Retinal pigment epithelial cell (primary cell): ENCODE measurements around the gene NLE1.
"Not testable (repeated sequence)": the region's sequence is repeated elsewhere in the genome, so short reads cannot be mapped to it uniquely, and the experiment has no call there.

Source experiments
- DNase-seq: peaks from one replicate; pipeline ENCODE4 v3.0.0-alpha.2; 2010; ENCODE audit warnings: low read depth
- H3K4me3 ChIP-seq: 2 replicates; pipeline ENCODE4 v1.5.1; 2011; ENCODE audit warnings: mild to moderate bottlenecking, low read length, control low read depth, moderate library complexity
- TF ChIP-seq, protein P1 (sequence below): conservative IDR thresholded peaks from 2 replicates; pipeline ENCODE4 v1.5.1; 2011; ENCODE audit warnings: low read depth, low read length, control low read depth, inconsistent platforms

NLE1 gene

DNA sequence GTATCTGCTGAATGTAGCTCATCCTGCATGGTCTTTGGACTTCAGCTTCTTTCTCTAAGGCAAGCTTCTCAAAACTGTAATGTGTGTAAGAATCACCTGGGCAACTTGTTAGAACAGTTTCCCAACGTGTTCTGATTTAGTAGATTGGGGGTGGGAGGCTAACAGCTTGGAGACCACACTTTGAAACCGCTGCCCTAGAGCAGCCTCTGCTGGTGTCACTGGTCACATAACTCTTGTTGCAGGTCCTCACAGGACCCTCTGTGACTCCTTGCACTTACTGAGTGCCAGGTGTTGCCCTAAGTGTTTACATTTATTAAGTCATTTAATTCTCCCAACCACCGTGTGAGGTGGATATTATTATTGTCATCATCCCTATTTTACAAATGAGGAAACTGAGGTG lies 42.2 kb upstream of the NLE1 start:
- TF ChIP-seq, protein P1, sequence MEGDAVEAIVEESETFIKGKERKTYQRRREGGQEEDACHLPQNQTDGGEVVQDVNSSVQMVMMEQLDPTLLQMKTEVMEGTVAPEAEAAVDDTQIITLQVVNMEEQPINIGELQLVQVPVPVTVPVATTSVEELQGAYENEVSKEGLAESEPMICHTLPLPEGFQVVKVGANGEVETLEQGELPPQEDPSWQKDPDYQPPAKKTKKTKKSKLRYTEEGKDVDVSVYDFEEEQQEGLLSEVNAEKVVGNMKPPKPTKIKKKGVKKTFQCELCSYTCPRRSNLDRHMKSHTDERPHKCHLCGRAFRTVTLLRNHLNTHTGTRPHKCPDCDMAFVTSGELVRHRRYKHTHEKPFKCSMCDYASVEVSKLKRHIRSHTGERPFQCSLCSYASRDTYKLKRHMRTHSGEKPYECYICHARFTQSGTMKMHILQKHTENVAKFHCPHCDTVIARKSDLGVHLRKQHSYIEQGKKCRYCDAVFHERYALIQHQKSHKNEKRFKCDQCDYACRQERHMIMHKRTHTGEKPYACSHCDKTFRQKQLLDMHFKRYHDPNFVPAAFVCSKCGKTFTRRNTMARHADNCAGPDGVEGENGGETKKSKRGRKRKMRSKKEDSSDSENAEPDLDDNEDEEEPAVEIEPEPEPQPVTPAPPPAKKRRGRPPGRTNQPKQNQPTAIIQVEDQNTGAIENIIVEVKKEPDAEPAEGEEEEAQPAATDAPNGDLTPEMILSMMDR: no peak
- no peak overlapping the region for H3K4me3 ChIP-seq

DNA sequence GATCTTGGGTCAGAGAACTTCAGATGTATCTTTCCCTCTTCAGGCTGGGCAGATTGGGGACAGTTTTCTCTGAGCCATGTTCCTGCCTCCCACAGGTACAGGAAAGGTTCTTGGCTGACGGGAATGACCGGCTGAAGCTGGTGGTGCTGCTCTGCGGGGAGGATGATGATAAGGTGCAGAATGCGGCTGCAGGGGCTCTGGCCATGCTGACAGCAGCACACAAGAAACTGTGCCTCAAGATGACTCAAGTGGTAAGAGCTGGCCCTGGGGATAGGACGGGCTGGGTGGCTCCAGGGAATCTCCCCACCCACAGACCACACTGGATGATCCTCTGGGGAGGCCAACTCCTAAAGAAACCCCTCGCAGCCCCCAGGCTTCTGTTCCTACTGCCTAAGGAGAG lies 41.2 kb upstream of the NLE1 start:
- TF ChIP-seq, protein P1: no peak
- DNase-seq: no peak
- H3K4me3 ChIP-seq: no peak overlapping the region

More for the DNA sequence above, 42.2 kb upstream of the NLE1 start:
- DNase-seq: no peak

DNA sequence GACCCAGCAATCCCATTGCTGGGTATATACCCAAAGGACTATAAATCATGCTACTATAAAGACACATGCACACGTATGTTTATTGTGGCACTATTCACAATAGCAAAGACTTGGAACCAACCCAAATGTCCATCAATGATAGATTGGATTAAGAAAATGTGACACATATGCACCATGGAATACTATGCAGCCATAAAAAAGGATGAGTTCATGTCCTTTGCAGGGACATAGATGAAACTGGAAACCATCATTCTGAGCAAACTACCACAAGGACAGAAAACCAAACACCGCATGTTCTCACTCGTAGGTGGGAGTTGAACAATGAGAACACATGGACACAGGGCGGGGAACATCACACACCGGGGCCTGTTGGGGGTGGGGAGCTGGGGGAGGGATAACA lies 37.3 kb upstream of the NLE1 start:
- not testable (repeated sequence) for DNase-seq, H3K4me3 ChIP-seq

DNA sequence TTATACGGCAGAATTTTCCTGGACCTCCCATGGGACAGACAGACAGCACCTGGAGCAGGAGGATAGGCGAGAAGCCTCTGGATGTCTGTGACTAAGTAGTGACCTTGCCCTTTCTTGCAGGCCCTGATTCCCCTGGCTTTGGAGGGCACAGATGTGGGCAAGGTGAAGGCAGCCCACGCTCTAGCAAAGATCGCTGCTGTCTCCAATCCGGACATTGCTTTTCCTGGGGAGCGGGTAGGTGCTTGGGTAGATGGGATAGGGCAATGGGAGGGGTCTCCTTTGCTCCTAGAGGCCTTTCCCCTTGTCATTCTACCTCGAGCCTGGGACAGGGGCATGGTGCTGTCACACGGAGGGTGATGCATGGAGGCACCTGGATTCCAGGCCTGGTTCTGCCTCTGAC lies 34.8 kb upstream of the NLE1 start:
- no peak for DNase-seq
- no peak overlapping the region for H3K4me3 ChIP-seq
- TF ChIP-seq, protein P1: no peak

DNA sequence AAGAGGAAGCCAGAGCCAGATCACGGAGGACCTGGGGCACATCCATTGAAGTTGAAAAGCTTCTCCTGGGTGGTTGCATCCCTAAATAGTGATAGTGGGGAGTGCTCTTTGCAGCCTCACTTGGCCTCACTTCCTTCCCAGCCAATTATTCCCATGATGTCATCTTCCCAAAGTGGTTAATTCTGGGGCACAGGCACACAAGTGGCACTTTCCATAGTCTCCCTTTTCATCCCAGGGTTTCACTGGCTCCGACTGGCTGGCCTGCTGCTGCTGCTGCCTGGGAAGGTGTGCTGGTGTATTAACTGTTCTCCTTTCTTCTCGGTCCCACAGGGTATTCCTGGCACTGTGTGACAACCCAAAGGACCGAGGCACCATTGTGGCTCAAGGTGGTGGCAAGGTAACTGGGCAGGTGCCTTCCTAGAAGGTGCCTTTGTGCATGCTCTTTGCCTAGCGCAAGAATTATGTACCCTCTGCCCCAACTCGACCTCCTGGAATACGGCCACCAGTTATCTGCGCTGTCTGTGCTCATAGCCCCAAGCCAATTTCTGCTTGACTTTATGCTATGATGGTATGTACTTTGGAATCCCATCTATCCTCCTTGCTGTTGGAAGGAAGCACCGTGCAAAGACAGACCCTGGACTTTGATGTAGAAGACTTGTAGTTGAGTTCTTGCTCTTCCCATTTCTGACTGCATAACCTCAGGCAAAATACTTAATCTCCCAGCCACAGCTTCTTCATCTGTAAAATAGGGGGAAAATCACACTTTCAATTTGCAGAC lies 33.7 kb upstream of the NLE1 start:
- no peak overlapping the region for H3K4me3 ChIP-seq
- DNase-seq: no peak
- TF ChIP-seq, protein P1: no peak

DNA sequence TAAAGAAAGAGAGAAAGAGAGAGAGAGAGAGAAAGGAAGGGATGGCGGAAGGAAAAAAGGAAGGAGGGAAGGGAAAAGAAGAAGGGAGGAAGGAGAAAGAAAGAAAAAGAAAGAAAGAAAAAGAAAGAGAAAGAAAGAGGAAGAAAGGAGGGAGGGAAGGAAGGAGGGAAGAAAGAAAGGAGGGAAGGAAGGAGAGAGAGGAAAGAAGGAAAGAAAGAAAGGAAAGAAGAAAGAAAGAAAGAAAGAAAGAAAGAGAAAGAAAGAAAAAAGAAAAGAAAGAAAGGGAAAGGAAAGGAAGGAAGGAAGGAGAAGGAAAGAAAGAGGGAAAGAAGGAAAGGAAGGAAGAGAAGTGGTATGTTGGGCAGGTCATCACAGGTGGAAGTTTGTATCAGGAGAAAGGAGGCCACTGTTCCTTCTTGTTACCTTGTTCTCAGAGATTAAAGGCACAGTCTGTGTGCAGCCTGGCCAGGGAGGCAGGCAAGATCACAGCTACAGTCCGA lies 32.8 kb upstream of the NLE1 start:
- no peak overlapping the region for H3K4me3 ChIP-seq
- TF ChIP-seq, protein P1: no peak
- no peak for DNase-seq

DNA sequence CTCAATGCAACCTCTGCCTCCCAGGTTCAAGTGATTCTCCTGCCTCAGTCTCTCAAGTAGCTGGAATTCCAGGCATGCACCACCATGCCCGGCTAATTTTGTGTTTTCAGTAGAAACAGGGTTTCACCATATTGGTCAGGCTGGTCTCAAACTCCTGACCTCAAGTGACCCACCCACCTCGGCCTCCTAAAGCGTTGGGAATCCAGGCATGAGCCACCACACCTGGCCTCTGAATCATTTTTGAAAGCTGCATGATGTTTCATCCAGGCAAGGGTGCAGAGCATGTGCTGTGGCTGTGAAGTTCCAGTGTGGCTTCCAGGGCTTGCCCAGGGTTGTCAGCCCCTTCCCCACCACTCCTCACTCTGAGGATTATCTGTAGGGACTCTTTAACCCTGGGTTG lies 30.2 kb upstream of the NLE1 start:
- H3K4me3 ChIP-seq, DNase-seq: not testable (repeated sequence)

DNA sequence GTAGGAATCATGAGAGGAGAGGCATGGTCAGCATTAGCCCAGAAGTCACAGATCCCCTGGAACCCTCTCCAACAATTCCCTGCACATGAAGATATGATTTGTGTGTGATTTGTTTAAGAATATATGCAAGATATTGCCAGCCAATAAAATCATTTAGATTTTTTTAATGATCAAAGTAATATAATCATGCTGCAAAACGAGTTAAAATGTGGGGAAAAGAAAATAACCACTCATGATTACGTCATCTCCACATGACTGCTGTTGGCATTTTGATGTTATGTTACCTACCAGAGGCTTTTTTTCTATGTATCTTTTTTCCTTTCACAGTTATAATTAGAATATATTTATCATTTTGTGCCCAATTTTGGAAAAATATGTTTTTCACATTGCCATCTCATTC lies 29.7 kb upstream of the NLE1 start:
- TF ChIP-seq, protein P1: no peak
- no peak for DNase-seq

More for the DNA sequence above, 29.7 kb upstream of the NLE1 start:
- no peak overlapping the region for H3K4me3 ChIP-seq
